GM12872 (cell line): ENCODE results near the gene LOXL3.

Source experiments
- CTCF ChIP-seq: IDR thresholded peaks from 3 replicates; pipeline ENCODE4 v1.5.1; 2011; ENCODE audit warnings: low read depth, mild to moderate bottlenecking, low read length, moderate library complexity; ENCODE audit not compliant: insufficient read depth

The LOXL3 gene, protein sequence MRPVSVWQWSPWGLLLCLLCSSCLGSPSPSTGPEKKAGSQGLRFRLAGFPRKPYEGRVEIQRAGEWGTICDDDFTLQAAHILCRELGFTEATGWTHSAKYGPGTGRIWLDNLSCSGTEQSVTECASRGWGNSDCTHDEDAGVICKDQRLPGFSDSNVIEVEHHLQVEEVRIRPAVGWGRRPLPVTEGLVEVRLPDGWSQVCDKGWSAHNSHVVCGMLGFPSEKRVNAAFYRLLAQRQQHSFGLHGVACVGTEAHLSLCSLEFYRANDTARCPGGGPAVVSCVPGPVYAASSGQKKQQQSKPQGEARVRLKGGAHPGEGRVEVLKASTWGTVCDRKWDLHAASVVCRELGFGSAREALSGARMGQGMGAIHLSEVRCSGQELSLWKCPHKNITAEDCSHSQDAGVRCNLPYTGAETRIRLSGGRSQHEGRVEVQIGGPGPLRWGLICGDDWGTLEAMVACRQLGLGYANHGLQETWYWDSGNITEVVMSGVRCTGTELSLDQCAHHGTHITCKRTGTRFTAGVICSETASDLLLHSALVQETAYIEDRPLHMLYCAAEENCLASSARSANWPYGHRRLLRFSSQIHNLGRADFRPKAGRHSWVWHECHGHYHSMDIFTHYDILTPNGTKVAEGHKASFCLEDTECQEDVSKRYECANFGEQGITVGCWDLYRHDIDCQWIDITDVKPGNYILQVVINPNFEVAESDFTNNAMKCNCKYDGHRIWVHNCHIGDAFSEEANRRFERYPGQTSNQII

GRCh38 chr2:74553892-74554819, at the start of gene LOXL3, which contains the start of gene DOK1:
Gene LOXL3, minus strand, starts transcription at chr2:74553942. Its CDS starts 1,308 bp downstream, at chr2:74552634.
Gene DOK1, plus strand, starts transcription at chr2:74554720. Its CDS starts 35 bp downstream, at chr2:74554755.
- no peak for TF ChIP-seq CTCF

DNA sequence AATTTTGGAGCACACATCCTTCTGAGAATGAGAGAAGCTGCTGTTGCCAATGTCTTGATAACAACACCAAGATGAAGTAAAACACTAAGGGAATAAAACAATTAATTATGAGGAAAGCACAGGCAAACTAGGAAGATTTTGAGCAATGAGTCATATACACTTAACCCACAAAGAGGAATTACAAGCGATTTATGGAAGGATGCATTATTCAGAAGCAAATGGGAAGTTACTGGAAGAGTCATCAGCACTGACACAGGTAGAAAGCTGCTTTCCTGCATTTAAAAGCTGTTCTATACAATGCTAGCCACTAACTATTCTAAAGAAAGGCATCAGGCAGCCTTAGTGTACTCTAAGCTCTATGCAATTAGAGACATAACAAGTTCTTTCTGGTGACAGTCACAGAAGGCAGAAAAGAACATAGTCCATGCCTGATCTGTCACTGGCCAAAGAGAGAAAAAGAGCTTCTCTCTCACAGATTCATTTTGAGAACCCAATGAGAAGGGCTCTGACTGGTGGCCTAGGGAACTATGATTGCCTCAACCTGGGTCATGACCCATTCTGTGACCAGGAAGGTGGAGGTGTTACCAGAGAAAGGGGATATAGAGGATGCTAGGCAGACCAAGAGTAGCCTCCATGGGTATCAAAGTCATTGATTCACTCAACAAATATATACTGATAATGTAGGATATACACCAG, 49.0 kb upstream of the LOXL3 start:
- no peak for TF ChIP-seq CTCF

DNA sequence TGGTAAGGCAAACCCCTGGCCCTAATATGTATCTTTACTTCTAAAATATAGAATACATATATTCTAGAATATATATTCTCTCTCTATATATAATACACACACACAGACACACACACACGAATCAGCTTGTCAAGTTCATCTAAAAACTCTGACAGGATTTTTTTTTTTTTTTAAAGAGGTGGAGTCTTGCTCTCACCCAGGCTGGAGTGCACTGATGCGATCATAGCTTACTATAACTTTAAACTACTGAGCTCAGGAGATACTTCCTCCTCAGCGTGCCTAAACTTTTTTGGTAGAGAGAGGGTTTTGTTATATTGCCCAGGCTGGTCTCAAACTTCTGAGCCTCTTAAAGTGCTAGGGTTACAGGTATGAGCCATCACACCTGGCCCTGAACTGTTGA, 45.9 kb upstream of the LOXL3 start:
- TF ChIP-seq CTCF = no peak

DNA sequence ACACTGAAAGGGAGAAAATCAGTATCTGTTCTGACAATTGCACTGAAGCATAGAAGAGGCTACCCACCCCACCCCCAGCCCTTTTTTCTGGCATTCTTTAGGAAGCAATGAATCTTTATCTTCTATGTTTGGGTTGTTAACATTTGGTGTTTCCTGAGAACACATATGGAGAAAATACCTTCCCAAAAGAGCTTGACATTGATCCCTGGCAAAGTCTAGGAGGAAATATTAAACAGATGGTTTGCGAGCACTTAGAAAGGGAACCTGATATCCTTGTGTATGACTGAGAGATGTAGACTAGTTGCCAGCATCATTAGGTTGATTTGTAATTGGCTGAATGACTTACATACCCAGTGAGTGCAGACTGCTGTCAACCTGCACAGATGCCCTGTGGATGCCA, 43.7 kb upstream of the LOXL3 start:
- TF ChIP-seq CTCF = no peak

GRCh38 chr2:74596584-74596983, 42.8 kb upstream of the LOXL3 start:
- no peak for TF ChIP-seq CTCF

GRCh38 chr2:74593826-74594772, 40.4 kb upstream of the LOXL3 start:
- TF ChIP-seq CTCF = no peak
